MM.1S (cell line): ENCODE data around the gene KIAA1549.
A peak's percentile ranks its signal among the peaks of the same experiment; 100 is the strongest.

Source experiments
- DNase-seq: peaks from one replicate; pipeline ENCODE4 v3.0.0-alpha.2; 2015
- H2AFZ ChIP-seq: fragments of 300-600 bp; sonication (generic); 2 replicates; pipeline ENCODE4 v1.6.0; 2016; ENCODE audit warnings: antibody characterized with exemption, low read length
- H3F3A ChIP-seq: fragments of 300-600 bp; sonication (generic); 2 replicates; pipeline ENCODE4 v1.6.1; 2016; ENCODE audit warnings: mild to moderate bottlenecking, antibody characterized with exemption, low read length, moderate library complexity, mixed read lengths; ENCODE audit not compliant: insufficient read depth
- H3K27ac ChIP-seq: fragments of 300-600 bp; sonication (generic); 2 replicates; pipeline ENCODE4 v1.5.1; 2016; ENCODE audit warnings: mild to moderate bottlenecking, low read length
- H3K27me3 ChIP-seq: fragments of 300-600 bp; sonication (generic); replicated peaks from 2 replicates; pipeline ENCODE4 v1.6.0; 2016; ENCODE audit warnings: low read length; ENCODE audit not compliant: insufficient read depth
- H3K36me3 ChIP-seq: fragments of 300-600 bp; sonication (generic); replicated peaks from 2 replicates; pipeline ENCODE4 v1.6.1; 2016; ENCODE audit warnings: mild to moderate bottlenecking, low read length, mixed read lengths; ENCODE audit not compliant: insufficient read depth
- H3K4me1 ChIP-seq: fragments of 300-600 bp; sonication (generic); 2 replicates; pipeline ENCODE4 v1.6.1; 2016; ENCODE audit warnings: low read length, mixed read lengths
- H3K4me2 ChIP-seq: fragments of 300-600 bp; sonication (generic); 2 replicates; pipeline ENCODE4 v1.6.0; 2016; ENCODE audit warnings: low read depth, low read length
- H3K4me3 ChIP-seq: fragments of 300-600 bp; sonication (generic); 2 replicates; pipeline ENCODE4 v1.5.1; 2016; ENCODE audit warnings: low read length, mixed read lengths
- H3K79me2 ChIP-seq: fragments of 300-600 bp; sonication (generic); 2 replicates; pipeline ENCODE4 v1.6.1; 2016; ENCODE audit warnings: mixed run types, low read length, mixed read lengths
- H3K9ac ChIP-seq: fragments of 300-600 bp; sonication (generic); 2 replicates; pipeline ENCODE4 v1.6.1; 2016; ENCODE audit warnings: low read length, mixed read lengths
- H3K9me2 ChIP-seq: fragments of 300-600 bp; sonication (generic); replicated peaks from 2 replicates; pipeline ENCODE4 v1.6.1; 2016; ENCODE audit warnings: mild to moderate bottlenecking, low read length, mixed read lengths; ENCODE audit not compliant: insufficient read depth
- H3K9me3 ChIP-seq: fragments of 300-600 bp; sonication (generic); replicated peaks from 2 replicates; pipeline ENCODE4 v1.6.1; 2016; ENCODE audit warnings: mild to moderate bottlenecking, low read length, mixed read lengths; ENCODE audit not compliant: insufficient read depth
- H4K20me1 ChIP-seq: fragments of 300-600 bp; sonication (generic); 2 replicates; pipeline ENCODE4 v1.6.1; 2016; ENCODE audit warnings: mild to moderate bottlenecking, low read length, moderate library complexity, mixed read lengths; ENCODE audit not compliant: insufficient read depth
- EZH2 ChIP-seq: fragments of 300-600 bp; sonication (generic); optimal IDR thresholded peaks from 2 replicates; pipeline ENCODE3; 2017; ENCODE audit warnings: low read depth, mild to moderate bottlenecking, antibody characterized with exemption, low read length, mixed read lengths
- EZH2phosphoT487 ChIP-seq: fragments of 300-600 bp; sonication (generic); IDR thresholded peaks from 2 replicates; pipeline ENCODE4 v1.6.1; 2018; ENCODE audit warnings: antibody characterized with exemption, low read length
- TF ChIP-seq, protein P1 (sequence below): fragments of 300-600 bp; sonication (generic); IDR thresholded peaks from 2 replicates; pipeline ENCODE4 v1.5.1; 2016; ENCODE audit warnings: antibody characterized with exemption, low read length, mixed read lengths

Gene KIAA1549

GRCh38 chr7:138886501-138886917 lies 94.7 kb downstream of the KIAA1549 start:
- no peaks in the 10 kb centered on the region for H4K20me1 ChIP-seq
- TF ChIP-seq EZH2 (no peak), EZH2phosphoT487 (no peak)
- TF ChIP-seq, protein P1, sequence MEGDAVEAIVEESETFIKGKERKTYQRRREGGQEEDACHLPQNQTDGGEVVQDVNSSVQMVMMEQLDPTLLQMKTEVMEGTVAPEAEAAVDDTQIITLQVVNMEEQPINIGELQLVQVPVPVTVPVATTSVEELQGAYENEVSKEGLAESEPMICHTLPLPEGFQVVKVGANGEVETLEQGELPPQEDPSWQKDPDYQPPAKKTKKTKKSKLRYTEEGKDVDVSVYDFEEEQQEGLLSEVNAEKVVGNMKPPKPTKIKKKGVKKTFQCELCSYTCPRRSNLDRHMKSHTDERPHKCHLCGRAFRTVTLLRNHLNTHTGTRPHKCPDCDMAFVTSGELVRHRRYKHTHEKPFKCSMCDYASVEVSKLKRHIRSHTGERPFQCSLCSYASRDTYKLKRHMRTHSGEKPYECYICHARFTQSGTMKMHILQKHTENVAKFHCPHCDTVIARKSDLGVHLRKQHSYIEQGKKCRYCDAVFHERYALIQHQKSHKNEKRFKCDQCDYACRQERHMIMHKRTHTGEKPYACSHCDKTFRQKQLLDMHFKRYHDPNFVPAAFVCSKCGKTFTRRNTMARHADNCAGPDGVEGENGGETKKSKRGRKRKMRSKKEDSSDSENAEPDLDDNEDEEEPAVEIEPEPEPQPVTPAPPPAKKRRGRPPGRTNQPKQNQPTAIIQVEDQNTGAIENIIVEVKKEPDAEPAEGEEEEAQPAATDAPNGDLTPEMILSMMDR: peak; percentile 85
- DNase-seq: peak; percentile 92
- no peaks in the 10 kb centered on the region for H3K36me3 ChIP-seq
- H3F3A ChIP-seq: no peaks in the 10 kb centered on the region
- no peaks in the 10 kb centered on the region for H3K9me2 ChIP-seq
- H3K9ac ChIP-seq: no peak overlapping the region
- H3K4me1 ChIP-seq: no peaks in the 10 kb centered on the region
- H3K27ac ChIP-seq: no peak overlapping the region
- no peak overlapping the region for H3K4me2 ChIP-seq
- H3K27me3 ChIP-seq: no peaks in the 10 kb centered on the region
- H2AFZ ChIP-seq: 0 out of 2 replicates have a peak overlapping the region, but pooled peaks have one; percentile 36
- no peak overlapping the region for H3K4me3 ChIP-seq
- no peaks in the 10 kb centered on the region for H3K79me2 ChIP-seq
- no peaks in the 10 kb centered on the region for H3K9me3 ChIP-seq

DNA sequence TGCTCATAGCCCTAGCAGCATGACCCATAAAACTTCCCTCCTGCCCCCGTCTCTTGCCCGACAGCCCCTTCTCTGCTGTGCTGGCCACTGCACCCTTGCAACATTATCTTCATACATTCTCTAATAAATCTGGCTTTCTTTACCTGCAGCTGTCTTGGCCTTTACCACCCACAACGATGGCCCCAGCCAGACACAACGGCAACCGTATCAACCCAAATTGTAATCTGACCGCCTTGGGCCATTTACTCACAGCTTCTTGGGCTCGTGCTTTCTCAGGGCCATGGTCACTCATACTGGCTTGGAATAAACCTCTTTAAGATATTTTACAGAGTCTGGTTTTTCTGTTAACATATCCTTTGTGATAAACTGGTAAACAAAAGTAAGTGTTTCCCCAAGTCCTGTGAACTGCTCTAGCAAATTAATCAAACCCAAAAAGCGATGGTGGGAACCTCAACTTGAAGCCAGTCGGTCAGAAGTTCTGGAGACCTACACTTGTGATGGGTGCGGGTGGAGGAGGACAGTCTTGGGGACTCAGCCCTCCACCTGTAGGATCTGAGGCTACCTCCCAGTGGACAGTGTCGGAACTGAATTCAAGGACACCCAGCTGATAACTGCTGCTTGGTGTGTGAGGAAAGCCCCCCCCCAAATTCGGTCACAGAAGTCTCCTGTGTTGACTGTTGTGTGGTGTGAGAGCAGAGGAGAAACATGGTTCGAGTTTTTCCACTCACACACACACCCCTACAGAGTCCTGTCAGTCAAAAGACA lies 95.6 kb downstream of the KIAA1549 start:
- no peaks in the 10 kb centered on the region for H3K36me3 ChIP-seq
- DNase-seq: peak; percentile 19
- H3F3A ChIP-seq: no peaks in the 10 kb centered on the region
- no peak overlapping the region for H2AFZ ChIP-seq
- no peaks in the 10 kb centered on the region for H3K27me3 ChIP-seq
- no peaks in the 10 kb centered on the region for H3K9me2 ChIP-seq
- H3K9ac ChIP-seq: no peak overlapping the region
- H3K4me1 ChIP-seq: no peaks in the 10 kb centered on the region
- TF ChIP-seq, protein P1: peak; percentile 29; the same call in 1 of the 2 replicates
- TF ChIP-seq EZH2 (no peak), EZH2phosphoT487 (no peak)
- H3K4me2 ChIP-seq: no peak overlapping the region
- no peak overlapping the region for H3K27ac ChIP-seq
- H3K9me3 ChIP-seq: no peaks in the 10 kb centered on the region
- no peaks in the 10 kb centered on the region for H3K79me2 ChIP-seq
- H4K20me1 ChIP-seq: no peaks in the 10 kb centered on the region
- no peak overlapping the region for H3K4me3 ChIP-seq

GRCh38 chr7:138882249-138882648 lies 98.9 kb downstream of the KIAA1549 start:
- Histone ChIP-seq H3K4me3 (no peak overlapping the region), H3K27me3 (no peaks in the 10 kb centered on the region), H4K20me1 (no peaks in the 10 kb centered on the region), H3K36me3 (no peaks in the 10 kb centered on the region), H2AFZ (no peak overlapping the region), H3F3A (no peaks in the 10 kb centered on the region), H3K4me1 (no peaks in the 10 kb centered on the region), H3K9me2 (no peaks in the 10 kb centered on the region), H3K27ac (no peak overlapping the region), H3K9ac (no peak overlapping the region), H3K79me2 (no peaks in the 10 kb centered on the region), H3K4me2 (no peak overlapping the region), H3K9me3 (no peaks in the 10 kb centered on the region)
- no peak for DNase-seq
- no peak for TF ChIP-seq EZH2
- no peak for TF ChIP-seq EZH2phosphoT487
- TF ChIP-seq, protein P1: no peak
